GM12875 (cell line): ENCODE measurements around the gene INO80B.

Experiments used
- H3K4me3 ChIP-seq: one replicate; pipeline ENCODE4 v1.5.1; 2011; ENCODE audit warnings: low read depth, low read length, control low read depth
- TF ChIP-seq, protein P1 (sequence below): IDR thresholded peaks from 2 replicates; pipeline ENCODE4 v1.5.1; 2011; ENCODE audit warnings: low read depth, mild to moderate bottlenecking, control low read depth, inconsistent platforms, low read length, moderate library complexity, borderline replicate concordance; ENCODE audit not compliant: insufficient read depth

INO80B gene

GRCh38 chr2:74420006-74420405 is 34.9 kb upstream of the INO80B start:
- TF ChIP-seq, protein P1, sequence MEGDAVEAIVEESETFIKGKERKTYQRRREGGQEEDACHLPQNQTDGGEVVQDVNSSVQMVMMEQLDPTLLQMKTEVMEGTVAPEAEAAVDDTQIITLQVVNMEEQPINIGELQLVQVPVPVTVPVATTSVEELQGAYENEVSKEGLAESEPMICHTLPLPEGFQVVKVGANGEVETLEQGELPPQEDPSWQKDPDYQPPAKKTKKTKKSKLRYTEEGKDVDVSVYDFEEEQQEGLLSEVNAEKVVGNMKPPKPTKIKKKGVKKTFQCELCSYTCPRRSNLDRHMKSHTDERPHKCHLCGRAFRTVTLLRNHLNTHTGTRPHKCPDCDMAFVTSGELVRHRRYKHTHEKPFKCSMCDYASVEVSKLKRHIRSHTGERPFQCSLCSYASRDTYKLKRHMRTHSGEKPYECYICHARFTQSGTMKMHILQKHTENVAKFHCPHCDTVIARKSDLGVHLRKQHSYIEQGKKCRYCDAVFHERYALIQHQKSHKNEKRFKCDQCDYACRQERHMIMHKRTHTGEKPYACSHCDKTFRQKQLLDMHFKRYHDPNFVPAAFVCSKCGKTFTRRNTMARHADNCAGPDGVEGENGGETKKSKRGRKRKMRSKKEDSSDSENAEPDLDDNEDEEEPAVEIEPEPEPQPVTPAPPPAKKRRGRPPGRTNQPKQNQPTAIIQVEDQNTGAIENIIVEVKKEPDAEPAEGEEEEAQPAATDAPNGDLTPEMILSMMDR, result no peak
- no peak overlapping the region for H3K4me3 ChIP-seq

- peak overlapping the region; percentile 93 for H3K4me3 ChIP-seq
Measured at GRCh38 chr2:74420443-74421103, 34.3 kb upstream of the INO80B start.

DNA sequence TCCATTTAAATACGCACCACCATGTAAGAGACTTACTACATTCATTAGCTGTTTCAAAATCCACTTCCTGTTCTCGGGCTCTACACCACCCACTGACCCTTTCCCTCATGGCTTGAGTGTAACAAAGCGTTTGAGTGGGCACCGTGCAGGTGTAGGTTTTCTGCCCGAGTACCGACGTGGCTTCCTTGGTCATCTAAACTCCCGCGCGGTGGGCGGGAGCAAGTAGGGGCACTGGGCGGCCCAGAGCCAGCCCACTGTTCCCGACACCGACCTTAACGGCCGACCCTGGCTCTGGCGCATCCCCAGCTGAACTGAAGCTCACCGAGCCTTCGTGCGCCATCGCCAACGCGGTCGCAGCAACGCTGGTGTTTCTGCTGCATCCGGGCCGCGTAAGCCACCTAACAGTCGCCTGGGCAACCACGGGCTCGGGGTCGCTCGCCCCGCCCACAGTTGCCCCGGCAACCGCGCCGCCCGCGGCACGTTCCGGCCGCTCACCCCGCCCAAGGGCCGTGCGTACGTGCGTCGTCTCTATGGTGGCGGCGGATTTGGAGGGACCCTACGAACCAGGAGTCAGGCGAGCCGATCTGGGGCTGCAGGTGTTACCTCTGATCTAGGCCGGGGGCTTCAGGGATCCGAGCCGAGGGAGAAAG is 33.5 kb upstream of the INO80B start, which contains the start of the genes C2orf81 and WDR54:
TSS of gene C2orf81 (minus strand) at position 399 of the 650 bp plus-strand sequence. CDS start at position 340, 59 bp downstream.
TSS of gene WDR54 (plus strand) at position 510 of the 650 bp plus-strand sequence. CDS start 424 bp downstream, outside the sequence.
- TF ChIP-seq, protein P1, result no peak

DNA sequence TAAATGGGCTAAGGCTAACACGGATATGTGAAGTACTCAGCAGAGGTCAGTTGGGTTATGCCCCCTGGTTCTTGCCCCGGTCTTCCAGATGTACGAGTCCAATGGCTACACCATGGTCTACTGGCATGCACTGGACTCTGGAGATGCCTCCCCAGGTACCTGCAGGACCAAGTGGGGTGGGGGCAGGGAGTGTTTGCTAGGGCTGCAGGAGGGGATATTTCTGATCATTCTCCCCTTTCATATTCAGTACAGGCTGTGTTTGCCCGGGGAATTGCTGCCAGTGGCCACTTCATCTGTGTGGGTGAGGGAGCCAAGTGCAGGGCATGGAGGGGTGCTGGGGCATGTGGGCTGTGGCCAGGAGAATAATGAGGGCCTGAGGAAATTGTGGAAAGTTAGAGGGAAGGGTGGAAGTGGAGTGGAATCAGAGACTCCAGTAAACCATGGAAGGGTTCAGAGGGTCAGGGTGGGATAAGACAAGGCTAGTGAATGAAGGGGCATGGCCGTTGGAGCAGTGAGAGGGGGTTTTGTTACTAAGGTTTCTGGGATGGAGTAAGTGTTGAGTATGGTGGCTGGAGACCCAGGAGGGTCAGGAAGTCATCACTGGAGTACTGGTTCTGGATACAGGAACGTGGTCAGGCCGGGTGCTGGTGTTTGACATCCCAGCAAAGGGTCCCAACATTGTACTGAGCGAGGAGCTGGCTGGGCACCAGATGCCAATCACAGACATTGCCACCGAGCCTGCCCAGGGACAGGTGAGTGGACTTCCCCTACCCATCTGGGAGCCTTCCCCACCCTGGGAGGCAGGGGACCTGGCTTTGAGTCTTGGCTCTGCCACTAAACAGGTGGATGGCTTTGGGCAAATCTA is 31.4 kb upstream of the INO80B start:
- H3K4me3 ChIP-seq, result no peak overlapping the region
- TF ChIP-seq, protein P1, result no peak

More for the DNA sequence above, 33.5 kb upstream of the INO80B start, which contains the start of the genes C2orf81 and WDR54:
- H3K4me3 ChIP-seq, result peak within 1 kb of the TSS; percentile 93

DNA sequence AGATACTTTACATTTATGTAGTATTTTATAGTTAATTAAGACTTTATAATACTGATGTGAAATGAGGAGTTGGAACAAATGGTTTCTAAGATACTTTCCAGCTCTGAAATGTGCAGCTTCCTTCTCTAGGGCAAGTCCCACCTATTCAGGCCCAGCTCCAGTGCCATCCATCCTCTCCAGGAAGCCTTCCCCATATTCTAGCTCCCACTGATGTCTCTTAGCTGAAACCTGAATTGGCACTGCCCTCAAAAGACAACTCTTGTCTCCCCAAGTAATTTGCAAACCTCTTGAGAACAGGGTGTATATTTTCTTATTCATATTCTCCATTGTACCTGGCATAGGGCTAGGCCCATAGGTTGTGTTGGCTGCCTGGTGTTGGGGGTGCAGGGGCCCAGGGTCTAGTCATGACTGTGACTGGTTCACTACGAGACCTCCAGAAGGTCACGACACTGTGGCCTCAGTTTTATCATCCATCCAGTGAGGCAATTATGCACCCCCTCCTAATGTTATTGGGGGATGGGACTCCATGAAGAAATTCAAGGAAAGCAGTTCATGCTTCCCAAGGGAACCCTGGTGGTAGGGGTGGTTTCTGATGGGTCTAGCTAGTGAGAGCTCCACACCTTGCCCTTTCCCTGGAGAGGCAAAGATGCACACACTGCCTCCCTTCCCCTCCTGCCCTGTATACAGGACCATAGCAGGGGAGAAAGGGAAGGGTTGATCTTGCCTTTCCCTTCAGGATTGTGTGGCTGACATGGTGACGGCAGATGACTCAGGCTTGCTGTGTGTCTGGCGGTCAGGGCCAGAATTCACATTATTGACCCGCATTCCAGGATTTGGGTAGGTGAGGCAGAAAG is 30.5 kb upstream of the INO80B start:
- H3K4me3 ChIP-seq, result no peak overlapping the region
- TF ChIP-seq, protein P1, result no peak

DNA sequence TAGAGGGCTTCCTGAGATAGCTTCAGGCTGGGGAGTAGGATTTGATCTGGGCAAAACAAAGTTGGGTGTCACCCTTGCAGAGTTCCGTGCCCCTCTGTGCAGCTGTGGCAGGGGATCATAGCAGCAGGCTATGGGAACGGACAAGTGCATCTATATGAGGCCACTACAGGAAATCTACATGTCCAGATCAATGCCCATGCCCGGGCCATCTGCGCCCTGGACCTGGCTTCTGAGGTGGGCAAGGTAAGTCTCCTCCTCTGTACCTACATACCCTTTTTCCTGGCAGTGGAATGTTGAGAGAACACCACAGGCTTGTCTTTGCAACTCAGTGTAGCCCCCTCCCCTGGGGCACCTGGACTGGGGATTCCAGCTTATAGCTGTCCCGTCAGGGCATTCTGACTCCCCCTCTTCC is 29.9 kb upstream of the INO80B start:
- no peak overlapping the region for H3K4me3 ChIP-seq
- TF ChIP-seq, protein P1, result no peak
